HG02678 (cell line): ENCODE measurements around the gene RASSF5.

Experiments used
- ATAC-seq: cut with Tn5 transposase; IDR thresholded peaks from one replicate; pipeline ENCODE4 v1.9.1; 2021; ENCODE audit warnings: mild to moderate bottlenecking, moderate library complexity; ENCODE audit not compliant: unreplicated experiment

RASSF5 gene

DNA sequence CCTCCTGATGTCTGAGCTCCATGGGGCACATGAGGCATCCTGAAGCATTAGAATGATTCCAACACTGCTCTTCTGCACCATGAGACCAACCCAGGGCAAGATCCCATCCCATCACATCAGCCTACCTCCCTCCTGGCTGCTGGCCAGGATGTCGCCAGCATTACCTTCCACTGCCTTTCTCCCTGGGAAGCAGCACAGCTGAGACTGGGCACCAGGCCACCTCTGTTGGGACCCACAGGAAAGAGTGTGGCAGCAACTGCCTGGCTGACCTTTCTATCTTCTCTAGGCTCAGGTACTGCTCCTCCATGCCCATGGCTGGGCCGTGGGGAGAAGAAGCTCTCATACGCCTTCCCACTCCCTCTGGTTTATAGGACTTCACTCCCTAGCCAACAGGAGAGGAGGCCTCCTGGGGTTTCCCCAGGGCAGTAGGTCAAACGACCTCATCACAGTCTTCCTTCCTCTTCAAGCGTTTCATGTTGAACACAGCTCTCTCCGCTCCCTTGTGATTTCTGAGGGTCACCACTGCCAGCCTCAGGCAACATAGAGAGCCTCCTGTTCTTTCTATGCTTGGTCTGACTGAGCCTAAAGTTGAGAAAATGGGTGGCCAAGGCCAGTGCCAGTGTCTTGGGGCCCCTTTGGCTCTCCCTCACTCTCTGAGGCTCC is 11.1 kb upstream of the RASSF5 start:
- ATAC-seq = peak; percentile 64

DNA sequence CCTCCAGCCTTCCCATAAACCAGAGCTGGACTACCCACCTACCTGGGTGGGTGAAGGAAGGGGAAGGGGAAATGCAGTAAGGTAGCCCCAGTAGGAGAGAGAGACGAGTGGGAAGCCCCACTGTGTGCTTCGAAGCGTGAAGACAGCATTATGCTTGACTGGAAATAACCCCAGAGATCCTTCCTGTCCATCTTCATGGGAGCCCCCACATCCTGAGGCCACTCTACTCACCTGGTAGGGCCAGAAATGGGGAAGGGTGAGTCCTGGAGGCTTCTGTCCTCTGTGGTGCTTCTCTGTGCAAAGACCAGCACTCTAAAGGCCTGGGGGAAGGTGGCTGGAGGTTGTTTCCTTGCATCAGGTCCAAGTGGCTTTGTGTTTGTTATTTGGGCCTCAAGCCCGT is 10.0 kb upstream of the RASSF5 start:
- ATAC-seq = no peak

DNA sequence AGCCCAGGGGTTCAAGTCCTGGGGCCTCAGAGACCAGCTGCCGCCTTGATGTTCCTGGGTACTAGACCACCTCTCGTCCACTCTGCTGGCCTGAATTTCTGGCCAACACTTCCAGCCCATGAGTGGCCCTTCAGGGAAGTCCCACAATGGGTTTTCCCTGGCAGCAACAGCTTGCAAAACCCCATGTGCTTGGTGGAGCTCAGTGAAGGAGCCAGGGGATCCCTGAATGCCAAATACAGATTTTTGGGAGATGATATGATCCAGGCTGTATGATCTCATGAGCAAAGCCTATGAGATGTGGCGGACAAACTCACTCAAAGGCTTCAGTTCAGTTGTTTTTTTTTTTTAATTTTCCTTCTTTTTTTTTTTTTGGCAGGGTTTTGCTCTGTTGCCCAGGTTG is 9.6 kb upstream of the RASSF5 start:
- no peak for ATAC-seq

DNA sequence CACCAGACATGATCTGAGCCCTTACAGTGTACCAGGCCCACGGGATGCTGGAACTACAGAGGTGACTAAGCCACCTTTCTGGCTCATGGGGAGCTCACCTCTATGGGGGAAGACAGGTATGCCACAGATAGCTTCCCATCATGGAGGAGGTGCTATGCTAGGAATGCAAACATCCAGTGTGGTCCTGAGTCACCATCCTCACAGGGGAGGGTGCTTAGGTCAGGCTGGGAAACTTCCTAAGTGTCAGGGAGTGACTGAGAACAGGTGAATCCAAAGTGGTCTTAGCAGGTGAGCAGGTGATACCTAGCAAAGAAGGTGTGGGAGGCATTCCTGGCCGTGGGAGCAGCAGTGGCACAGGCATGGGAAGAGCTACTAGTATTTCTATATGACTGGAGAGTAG is 8.6 kb upstream of the RASSF5 start:
- no peak for ATAC-seq

DNA sequence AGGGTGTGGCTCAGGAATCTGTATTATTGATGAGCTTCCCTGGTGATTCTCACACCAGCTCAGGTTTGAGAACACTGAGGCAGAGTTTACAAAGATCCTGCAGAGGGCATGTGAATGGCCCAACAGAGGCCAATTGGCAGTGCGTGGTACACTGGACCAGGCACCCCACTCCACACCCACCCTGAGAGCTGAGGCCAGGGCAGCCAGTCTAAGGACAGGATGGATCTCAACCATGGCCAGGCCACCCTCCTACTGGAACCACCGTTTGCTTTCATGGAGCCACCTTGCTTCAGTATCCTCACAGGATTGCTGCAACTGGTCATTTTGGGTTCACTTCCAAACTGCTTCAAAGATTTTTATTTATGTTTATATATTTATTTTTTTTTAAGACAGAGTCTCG is 7.3 kb upstream of the RASSF5 start:
- no peak for ATAC-seq

DNA sequence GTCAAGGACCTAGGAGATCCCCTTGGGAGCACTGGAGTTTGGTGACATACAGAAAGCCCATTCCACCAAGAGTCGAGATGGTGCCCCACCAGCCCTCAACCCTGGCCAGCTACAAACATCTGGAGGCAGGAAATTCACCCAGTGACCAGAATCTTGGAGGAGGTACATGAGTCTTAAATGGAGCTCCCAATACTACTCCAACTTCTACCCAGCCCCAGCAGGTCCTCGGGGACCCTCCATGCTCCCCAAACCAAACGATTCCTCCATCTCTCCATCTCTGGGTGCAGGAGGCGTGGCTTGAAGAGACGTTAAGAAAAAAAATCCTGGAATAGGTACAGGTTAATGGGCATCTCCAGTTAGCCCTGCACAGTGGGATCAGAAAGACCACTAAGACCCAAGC is 5.5 kb upstream of the RASSF5 start:
- ATAC-seq = no peak

DNA sequence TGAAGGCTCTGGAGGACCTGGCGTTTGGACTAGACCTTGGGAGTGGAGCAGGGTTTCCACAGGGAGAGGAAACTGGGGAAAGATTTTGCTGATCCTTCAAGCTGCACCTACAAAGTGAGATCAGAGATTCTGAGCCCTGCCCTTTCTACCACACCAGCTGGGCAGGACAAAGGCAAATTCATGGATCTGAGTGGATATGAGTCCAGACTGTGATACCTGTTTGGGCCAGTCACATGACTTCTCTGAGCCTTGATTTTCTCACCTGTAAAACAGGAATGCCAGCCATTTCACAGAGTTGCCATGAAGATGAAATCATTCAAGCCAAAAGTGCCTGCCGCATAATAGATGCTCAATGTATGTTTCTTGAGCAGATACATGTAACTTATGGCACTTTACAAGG is 4.9 kb upstream of the RASSF5 start:
- ATAC-seq = no peak

DNA sequence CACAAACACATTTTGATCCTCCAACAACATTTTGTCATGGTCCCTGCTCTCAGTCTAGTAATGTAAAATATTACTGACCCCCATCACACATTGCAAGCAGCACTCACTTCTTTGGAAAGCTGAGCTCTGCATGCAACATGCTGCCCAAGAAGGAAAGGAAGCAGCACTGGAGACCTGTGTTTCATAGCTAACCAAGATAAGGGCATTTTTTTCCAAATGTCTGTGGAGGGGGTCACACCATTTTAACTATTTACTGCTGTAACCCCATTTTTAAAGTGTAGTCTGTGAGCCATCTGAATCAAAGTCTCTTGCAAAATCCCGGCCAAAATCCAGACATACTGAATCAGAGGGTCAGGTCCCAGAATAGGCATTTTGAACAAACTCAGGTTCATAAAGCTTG is 4.5 kb upstream of the RASSF5 start:
- ATAC-seq = no peak

DNA sequence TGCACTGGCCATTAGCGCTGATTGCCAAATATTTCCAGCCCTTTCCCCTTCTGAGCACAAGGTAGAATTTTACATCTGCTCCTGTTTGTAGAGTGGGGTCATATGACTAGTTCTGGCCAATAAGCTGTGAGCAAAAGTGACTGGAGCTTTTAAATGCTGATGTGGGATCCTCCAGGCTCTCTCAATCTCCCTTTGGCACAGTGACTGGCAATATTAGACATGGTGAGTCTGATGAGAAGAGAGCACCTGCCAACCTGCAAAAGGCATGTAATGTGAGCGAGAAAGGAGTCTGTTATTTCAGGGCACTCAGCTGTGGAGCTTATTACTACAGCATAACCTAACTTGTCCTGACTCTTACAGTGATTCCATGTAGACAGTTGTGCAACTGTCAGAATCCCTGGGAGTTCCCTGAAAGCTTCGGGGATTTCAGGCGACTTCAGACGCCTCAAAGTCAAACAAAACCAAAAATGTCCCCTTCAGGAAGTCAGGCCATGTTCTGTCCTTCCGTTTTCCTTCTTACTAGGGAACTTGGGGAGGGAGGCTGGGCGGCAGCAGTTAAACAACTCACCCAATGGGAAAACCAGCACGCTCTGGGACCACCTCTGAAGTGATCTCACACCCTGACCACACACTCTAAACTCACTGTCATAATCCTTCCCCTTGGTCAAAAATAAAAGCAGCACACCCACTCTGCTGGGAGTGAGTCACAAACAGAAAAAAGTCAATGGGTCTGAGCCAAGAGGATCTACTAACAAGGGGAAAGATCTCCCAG is 3.6 kb upstream of the RASSF5 start:
- peak; percentile 63 for ATAC-seq

DNA sequence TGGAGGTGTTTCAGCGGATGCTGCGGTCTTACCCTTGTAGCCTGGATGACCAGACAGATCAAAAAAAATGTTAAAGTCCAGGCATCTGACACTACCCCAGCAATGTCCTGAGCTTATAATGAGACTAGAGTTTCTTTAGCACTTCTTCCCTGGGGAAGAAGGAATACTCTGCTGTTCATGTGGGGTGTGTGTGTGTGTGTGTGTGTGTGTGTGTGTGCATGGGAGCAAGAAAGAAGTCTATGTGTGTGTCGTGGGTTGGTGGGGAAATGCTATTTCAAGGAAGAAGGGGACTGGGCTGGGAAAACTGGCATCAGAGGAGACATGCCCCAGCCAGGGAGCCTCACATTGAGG is 3.0 kb upstream of the RASSF5 start:
- no peak for ATAC-seq

DNA sequence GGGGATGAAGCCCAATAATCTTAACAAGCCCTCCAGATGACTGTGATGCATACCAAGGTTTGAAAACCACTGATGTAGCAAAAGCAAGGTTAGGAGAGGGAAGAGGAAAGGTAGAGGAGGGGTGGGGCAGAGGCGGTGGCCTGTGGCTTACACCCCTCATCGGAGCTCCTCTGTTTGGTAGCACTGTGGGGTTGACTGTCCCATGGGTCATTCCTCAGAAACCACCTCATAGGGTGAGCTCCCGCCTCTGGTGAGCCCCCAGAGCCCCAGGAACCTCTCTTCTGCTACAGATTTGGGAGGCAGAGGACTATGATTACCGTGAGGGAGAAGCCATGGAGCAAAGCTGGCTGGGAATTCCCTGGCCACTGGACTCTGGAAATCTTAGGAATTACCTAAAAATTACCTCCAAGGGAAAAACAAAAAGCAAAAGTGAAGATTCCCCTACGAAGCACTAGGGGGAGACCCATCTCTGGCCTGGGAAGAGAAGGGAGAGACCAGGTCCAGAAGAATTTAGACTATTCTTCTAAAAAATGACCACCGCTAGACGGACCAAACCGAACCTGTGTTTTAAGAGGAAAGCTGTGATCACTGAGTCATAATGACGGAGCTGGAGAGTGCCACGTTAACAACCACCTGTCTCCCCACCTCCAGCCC is 1.5 kb upstream of the RASSF5 start:
- no peak for ATAC-seq

DNA sequence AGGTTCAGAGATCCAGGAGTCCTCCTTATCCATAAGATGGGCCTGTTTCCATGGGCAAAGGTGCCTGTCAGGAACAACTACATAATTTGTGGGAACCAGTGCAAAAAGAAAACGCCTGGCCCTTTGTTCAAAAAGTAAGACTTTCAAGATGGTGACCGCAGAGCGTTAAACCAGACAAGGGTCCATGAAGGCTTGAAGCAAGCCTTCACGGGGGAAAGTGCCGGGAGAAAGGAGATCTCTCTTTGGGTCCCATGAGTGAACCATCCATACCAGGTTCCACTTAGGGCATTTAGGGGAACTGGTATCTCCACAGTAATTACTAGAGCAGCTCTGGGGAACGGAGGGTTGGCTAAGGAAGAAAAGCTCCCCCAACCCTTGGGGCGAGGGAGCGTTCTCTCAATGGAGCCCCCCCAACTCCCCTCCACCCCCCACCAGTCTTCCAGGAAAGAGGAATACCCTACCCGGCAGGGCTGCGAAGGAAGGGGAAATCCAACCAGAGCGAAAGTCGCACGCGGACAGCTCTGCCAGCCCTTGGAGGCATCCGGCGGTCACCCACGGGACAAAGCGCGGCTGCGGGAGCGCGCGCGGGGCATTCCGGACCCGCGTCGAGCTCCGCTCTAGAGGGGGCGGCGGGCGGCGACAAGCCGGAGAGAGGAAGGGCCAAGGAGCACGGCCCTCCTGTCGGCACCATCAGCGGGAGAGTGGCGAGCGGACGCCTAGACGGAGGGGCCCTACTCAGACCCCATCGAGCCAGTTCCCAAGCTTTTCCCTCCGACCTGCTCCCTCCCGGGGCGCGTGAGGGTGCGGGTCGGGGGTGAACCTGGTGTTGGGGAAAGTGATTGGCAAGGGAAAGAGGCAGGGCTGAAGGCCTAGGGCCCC is 687 bp upstream of the RASSF5 start:
- ATAC-seq = peak; percentile 15

DNA sequence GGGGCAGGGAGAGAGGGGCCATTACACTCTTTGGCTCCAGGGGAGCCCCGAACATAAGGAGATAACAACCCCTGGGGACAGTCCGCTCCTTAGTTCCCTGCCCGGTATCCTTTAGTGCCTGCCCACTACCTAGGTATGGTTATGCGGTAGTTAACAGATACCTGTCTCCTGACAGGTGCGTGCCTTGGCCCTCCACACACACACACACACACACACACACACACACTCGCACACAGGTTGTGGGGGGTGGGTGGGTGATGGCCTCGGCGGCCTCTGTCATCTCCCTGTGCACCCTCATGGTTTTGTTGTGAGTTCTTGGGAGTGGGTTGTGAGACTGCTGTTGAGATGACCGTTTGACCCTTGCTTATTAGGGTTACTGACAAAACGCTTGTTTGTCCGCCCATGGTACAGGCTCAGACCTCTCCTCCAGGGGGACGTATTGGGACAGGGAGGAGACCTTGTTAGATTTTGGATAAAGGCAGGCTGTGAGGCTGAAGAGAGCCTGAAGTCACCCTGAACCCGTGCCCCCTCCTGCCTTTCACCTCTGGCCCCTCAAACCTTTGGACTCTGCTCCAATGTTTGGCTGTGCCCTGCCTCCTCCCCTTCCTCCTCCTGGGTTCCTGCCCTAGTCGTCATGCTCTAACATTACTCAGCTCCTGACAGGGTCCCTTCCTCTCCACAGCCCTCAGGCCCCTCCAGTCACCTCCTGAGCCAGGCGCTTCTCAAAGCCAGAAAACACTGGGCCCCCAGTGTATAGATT is 979 bp downstream of the RASSF5 start:
- ATAC-seq = no peak

DNA sequence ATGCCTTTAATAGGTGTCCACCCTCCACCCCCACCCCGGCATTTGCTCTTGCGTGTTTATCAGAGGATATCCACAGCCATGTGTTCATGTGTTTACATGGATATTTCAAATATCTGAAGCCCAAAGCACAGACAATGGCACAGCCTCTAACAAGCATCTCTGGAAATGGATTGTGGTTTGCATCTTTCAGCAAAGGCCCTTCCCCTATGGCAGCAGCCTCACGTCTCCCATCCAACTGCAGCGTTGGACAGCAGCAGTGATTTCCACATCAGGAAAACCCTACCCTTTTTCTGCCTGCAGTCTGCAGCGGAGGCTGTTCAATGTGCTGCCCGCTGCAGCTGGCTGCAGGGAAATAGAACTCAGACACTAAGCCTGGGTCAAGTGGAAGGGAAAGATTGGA is 1.6 kb downstream of the RASSF5 start:
- ATAC-seq = no peak

DNA sequence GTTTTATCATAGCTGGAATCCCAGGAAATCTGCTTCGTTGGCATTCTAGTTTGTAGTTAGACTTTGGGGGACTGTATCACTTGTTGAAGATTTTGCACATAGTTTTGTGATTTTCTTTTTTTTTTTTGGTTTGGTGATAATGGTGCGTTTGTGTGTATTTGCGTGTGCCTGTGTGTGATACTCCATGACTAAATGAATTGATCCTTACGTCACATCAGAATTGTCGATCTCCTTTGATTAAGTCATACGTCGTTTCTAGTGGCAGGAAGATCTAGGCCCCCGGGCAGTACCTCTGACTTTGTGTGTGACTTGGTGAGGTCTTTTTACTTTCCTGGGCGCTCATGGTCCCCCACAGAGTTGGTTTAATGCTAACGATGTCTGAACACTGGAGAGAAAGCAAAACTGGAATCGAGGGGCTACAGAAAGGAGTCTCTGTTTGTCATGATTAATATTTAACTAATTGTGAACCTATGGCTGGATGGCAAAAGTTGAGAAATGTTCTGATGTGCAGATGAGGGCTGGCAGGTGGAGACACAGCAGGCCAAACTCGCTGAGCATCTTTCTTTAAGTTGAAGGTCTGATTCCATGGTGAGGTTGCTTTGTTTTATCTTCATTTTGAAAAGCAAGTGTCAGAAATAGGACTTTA is 2.4 kb downstream of the RASSF5 start:
- no peak for ATAC-seq

DNA sequence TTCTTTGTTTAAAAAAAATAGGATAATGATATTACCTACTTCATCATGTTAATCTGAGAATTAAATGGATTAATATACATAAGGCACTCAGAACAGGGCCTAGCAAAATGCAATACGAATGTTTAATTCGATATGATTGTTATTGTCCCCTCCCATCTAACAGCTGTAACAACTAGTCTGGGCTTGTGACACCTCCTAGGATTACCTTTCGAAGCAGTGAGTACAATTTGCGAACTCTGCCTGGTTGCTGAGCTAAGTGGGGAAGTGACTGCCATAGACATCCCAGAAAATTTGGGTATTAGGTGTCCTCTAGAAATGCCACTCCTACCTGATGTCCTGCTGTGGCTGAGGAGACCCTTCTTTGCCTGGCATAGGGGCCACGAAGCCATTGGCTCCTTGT is 3.0 kb downstream of the RASSF5 start:
- no peak for ATAC-seq

DNA sequence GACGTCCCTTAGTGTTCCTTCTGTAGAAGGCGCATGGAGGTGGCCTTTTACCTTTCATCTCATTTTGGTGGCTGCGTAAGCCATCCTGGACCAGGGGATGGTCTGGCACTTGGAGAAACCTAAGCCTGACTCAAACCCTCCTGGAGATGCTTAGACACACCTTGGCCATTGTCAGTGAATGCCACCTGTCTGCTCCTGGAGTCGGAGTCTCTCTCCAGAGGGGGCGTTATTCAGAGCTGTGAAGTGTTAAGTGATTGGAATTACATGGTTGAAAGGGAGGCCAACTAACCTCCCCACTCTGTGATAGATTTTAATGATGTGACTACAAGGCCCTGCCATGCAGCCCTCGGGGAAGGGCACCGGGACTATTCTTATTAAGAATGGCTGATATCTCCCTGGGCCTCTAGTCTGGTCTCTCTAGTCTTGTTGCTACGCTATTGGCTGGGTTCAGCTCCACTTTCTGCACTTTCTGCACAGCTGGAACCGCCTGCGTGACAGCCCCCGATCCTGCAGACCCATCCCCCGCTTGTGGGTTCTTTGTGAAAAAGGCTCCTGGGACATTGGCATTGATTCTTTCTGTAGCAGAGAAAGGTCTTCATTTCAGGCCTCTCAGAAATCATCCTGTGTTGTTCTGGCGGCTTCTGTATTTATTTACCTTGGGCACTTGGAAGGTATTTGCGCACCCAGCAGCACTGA is 4.2 kb downstream of the RASSF5 start:
- ATAC-seq = no peak

DNA sequence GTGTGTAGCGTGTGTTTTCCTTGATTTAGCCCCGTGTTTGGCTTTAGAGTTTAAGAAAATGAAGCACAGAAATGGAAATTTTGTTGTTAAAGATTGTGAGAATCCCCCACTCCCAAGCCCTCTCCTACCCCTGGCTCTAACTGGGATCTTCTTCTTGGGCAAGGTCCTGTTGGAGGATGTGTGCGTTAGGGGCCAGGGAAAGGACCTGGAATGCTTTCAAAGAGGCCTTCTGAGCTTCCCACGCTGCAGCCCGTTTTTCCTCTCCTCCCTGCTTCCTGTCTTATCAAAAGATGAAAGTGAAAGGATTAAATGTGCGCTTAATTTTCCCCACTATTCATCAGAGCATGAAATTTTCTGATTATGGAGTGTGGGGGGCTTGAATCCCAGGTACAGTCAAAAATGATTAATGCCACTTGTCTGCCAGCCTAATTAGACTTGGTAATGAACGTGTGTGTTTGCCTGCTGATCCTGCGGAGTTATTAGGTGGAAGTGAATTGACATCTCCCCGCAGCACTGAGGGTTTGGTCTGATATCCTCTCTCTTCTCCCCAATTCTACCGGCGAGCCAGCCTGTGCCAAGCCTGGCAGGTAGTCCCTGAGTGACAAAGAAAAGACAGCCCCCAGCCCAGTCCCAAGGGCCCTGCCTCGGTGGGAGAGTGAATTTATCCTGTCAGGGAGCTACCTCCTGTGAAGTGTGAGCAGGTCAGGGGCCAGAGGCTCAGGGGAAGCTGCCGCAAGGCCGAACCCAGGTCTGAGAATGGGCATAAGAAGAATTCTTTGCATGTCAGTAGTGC is 4.9 kb downstream of the RASSF5 start:
- ATAC-seq = no peak

DNA sequence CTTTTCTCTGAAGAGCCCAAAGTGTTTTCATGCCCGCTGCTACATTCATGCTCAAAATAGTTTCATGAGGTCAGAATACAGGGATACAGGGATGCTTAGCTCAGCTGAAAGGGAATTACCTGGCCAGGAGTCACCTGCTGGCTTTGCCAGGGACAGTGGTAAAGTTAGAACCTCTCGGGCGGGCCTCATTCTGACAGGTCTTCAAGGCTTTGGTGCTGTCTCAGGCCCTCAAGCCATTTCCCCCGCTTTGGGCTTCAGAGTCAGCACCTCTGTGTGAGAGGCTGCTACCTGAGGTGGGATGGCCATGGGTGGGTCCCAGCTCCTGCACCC is 5.5 kb downstream of the RASSF5 start:
- ATAC-seq = no peak
